Panc1 (cell line): ENCODE measurements around the gene LEKR1. TPM values are rescaled to one million over a fixed set of nuclear protein-coding genes. Genes with fewer than 3 reads are reported as not detected.

Source experiments
- ATAC-seq: fragments of 200-7000 bp; cut with Tn5 transposase; 2 replicates; pipeline ENCODE4 v1.9.1; 2020; ENCODE audit warnings: mild to moderate bottlenecking, moderate library complexity
- BruUV-seq: library from RNA; stranded (reverse); fragments of 400-500 nt; replicated peaks from 2 replicates; lab custom pipeline; 2021; lab: Mats Ljungman, UMichigan
- CTCF ChIA-PET: fragments of 300-600 bp; sonication (Branson Sonifier 250); formaldehyde crosslinking; loops from one replicate; lab custom pipeline; 2022; ENCODE audit warnings: antibody characterized with exemption; lab: Charles Lee
- POLR2A ChIA-PET: fragments of 300-600 bp; sonication (Branson Sonifier 250); formaldehyde crosslinking; loops from one replicate; lab custom pipeline; 2022; ENCODE audit warnings: antibody characterized with exemption; lab: Charles Lee
- DNase-seq: peaks from one replicate; pipeline ENCODE4 v3.0.0-alpha.2; 2010; ENCODE audit warnings: low read depth, low spot score
- H3K27ac ChIP-seq: 2 replicates; pipeline ENCODE4 v1.5.1; 2011; ENCODE audit warnings: mild to moderate bottlenecking, low read length, inconsistent platforms
- H3K27me3 ChIP-seq: fragments of 200-500 bp; sonication (Bioruptor generic); 2 replicates; pipeline ENCODE4 v1.6.0; 2014; ENCODE audit warnings: low read length, inconsistent platforms; ENCODE audit not compliant: control insufficient read depth, insufficient read depth
- H3K36me3 ChIP-seq: fragments of 200-500 bp; sonication (Bioruptor generic); 2 replicates; pipeline ENCODE4 v1.5.1; 2014; ENCODE audit warnings: inconsistent platforms, mild to moderate bottlenecking, low read length, moderate library complexity; ENCODE audit not compliant: control insufficient read depth, insufficient read depth
- H3K4me1 ChIP-seq: 2 replicates; pipeline ENCODE4 v1.5.1; 2011; ENCODE audit warnings: inconsistent platforms, mild to moderate bottlenecking, low read length, moderate library complexity; ENCODE audit not compliant: control insufficient read depth, insufficient read depth
- H3K4me3 ChIP-seq, 2 experiments: 2 replicates each; pipeline ENCODE4 v1.5.1; 2011 to 2012; ENCODE audit warnings: low read depth in 2 of 2, low read length in 2 of 2, mild to moderate bottlenecking in 2 of 2, inconsistent platforms in 1 of 2, moderate library complexity in 1 of 2
- H3K9me3 ChIP-seq: fragments of 200-500 bp; sonication (Bioruptor generic); 2 replicates; pipeline ENCODE4 v1.5.1; 2014; ENCODE audit warnings: low read depth, mild to moderate bottlenecking, inconsistent platforms, low read length, moderate library complexity; ENCODE audit not compliant: control insufficient read depth, insufficient read depth
- CTCF ChIP-seq: fragments of 450-650 bp; IDR thresholded peaks from 2 replicates; pipeline ENCODE4 v1.5.1; 2017; ENCODE audit warnings: mild to moderate bottlenecking
- POLR2AphosphoS5 ChIP-seq: IDR thresholded peaks from 2 replicates; pipeline ENCODE4 v1.6.1; 2012; ENCODE audit warnings: mild to moderate bottlenecking, low read depth, low read length, moderate library complexity
- REST ChIP-seq, 2 experiments: IDR thresholded peaks; 2 replicates each; pipeline ENCODE4 v1.6.1; 2011 to 2012; ENCODE audit warnings: low read depth in 2 of 2, control low read depth in 1 of 2, low read length in 1 of 2, mild to moderate bottlenecking in 1 of 2, moderate library complexity in 1 of 2; ENCODE audit not compliant: insufficient read depth in 1 of 2
- SIN3A ChIP-seq: IDR thresholded peaks from 2 replicates; pipeline ENCODE4 v1.6.1; 2012; ENCODE audit warnings: low read depth, mild to moderate bottlenecking, low read length, moderate library complexity, borderline replicate concordance; ENCODE audit not compliant: insufficient read depth
- TCF7L2 ChIP-seq: IDR thresholded peaks from 2 replicates; pipeline ENCODE4 v1.6.1; 2011; ENCODE audit warnings: mild to moderate bottlenecking, low read depth, low read length, inconsistent platforms
- in situ Hi-C: cut with HindIII; loops from 2 replicates; pipeline ENCODE4 v1.10.0; 2016; ENCODE audit warnings: low sequenced_read_pairs, low pct_unique_long_range_greater_than_20kb
- intact Hi-C: fragments of 100-400 bp; cut with micrococcal nuclease; formaldehyde crosslinking; loops from one replicate; pipeline ENCODE4 v1.10.0; 2022; ENCODE audit not compliant: unreplicated experiment
- total RNA-seq: library from RNA; stranded (reverse); gene quantifications from one replicate; pipeline ENCODE4 v1.2.1, GENCODE V29; 2021; ENCODE audit not compliant: unreplicated experiment

The LEKR1 gene
- total RNA-seq, 1 experiment from 2014 or later: not detected

- TF ChIP-seq REST (IDR thresholded peaks at IDR 0.05; ENCODE audit: insufficient read depth in 1 of 2, low read depth in 2 of 2, low read length in 1 of 2) (no peak), SIN3A (no peak), CTCF (no peak), POLR2AphosphoS5 (no peak), TCF7L2 (no peak)
- H3K4me1 ChIP-seq: no peaks in the 10 kb centered on the region
- ATAC-seq: no peak
- CTCF ChIA-PET: no interaction called here
- intact Hi-C loops (no loop called here), in situ Hi-C loops (no loop called here)
- DNase-seq: no peak
- no peak overlapping the region for H3K27ac ChIP-seq
- POLR2A ChIA-PET: no interaction called here
- no peaks in the 10 kb centered on the region for H3K36me3 ChIP-seq
- H3K9me3 ChIP-seq: no peaks in the 10 kb centered on the region
- H3K4me3 ChIP-seq: no peak overlapping the region
- no TSS peak for BruUV-seq
- no peaks in the 10 kb centered on the region for H3K27me3 ChIP-seq
Measured at GRCh38 chr3:156843071-156843808, 17.1 kb downstream of the LEKR1 start.

- ChIA-PET POLR2A (no interaction called here), CTCF (no interaction called here)
- no peak overlapping the region for H3K4me3 ChIP-seq
- intact Hi-C loops (no loop called here), in situ Hi-C loops (no loop called here)
- no peaks in the 10 kb centered on the region for H3K27me3 ChIP-seq
- no peaks in the 10 kb centered on the region for H3K9me3 ChIP-seq
- no peaks in the 10 kb centered on the region for H3K4me1 ChIP-seq
- no peak overlapping the region for H3K27ac ChIP-seq
- no TSS peak for BruUV-seq
- DNase-seq (no peak), ATAC-seq (no peak)
- no peaks in the 10 kb centered on the region for H3K36me3 ChIP-seq
- TF ChIP-seq TCF7L2 (no peak), CTCF (no peak), POLR2AphosphoS5 (no peak), REST (IDR thresholded peaks at IDR 0.05; ENCODE audit: insufficient read depth in 1 of 2, low read depth in 2 of 2, low read length in 1 of 2) (no peak), SIN3A (no peak)
Measured at GRCh38 chr3:156847752-156848448, 21.7 kb downstream of the LEKR1 start.
